Stimulated activated naive B cell treated with anti-CD40 and anti-IgM and Interleukin-4, amounts not matched to agents 10 μg/mL and 1 μg/mL and 100 μg/mL, for 72 hours (primary cell): Measurements from ENCODE around the gene LY6G6D.
A peak's percentile ranks its signal among the peaks of the same experiment; 100 is the strongest.

ENCODE experiments used
- ATAC-seq, 2 donors: fragments of 150-1000 bp; cut with Tn5 transposase; replicated peaks; 2 replicates each; pipeline ENCODE4 v1.10.0; 2021; ENCODE audit warnings: moderate library complexity in 1 of 2
- DNase-seq: peaks from one replicate; pipeline ENCODE4 v3.0.0; 2021
- H3K27ac Mint-ChIP-seq: one replicate; pipeline ENCODE4 v1.8.0; 2022; ENCODE audit warnings: mild to moderate bottlenecking, mixed read lengths
- H3K27me3 Mint-ChIP-seq, 2 donors: one replicate each; pipeline ENCODE4 v1.8.0; 2022; ENCODE audit warnings: mixed read lengths in 2 of 2
- H3K36me3 Mint-ChIP-seq, 2 donors: one replicate each; pipeline ENCODE4 v1.8.0; 2022; ENCODE audit warnings: mixed read lengths in 2 of 2, mild to moderate bottlenecking in 1 of 2
- H3K4me1 Mint-ChIP-seq, 2 donors: one replicate each; pipeline ENCODE4 v1.8.0; 2022; ENCODE audit warnings: mixed read lengths in 2 of 2, mild to moderate bottlenecking in 1 of 2
- H3K4me3 Mint-ChIP-seq, 2 donors: one replicate each; pipeline ENCODE4 v1.8.0; 2022; ENCODE audit warnings: mild to moderate bottlenecking in 2 of 2, mixed read lengths in 2 of 2, moderate library complexity in 1 of 2
- H3K9me3 Mint-ChIP-seq, 2 donors: one replicate each; pipeline ENCODE4 v1.8.0; 2022; ENCODE audit warnings: mixed read lengths in 2 of 2, mild to moderate bottlenecking in 1 of 2

LY6G6D gene

DNA sequence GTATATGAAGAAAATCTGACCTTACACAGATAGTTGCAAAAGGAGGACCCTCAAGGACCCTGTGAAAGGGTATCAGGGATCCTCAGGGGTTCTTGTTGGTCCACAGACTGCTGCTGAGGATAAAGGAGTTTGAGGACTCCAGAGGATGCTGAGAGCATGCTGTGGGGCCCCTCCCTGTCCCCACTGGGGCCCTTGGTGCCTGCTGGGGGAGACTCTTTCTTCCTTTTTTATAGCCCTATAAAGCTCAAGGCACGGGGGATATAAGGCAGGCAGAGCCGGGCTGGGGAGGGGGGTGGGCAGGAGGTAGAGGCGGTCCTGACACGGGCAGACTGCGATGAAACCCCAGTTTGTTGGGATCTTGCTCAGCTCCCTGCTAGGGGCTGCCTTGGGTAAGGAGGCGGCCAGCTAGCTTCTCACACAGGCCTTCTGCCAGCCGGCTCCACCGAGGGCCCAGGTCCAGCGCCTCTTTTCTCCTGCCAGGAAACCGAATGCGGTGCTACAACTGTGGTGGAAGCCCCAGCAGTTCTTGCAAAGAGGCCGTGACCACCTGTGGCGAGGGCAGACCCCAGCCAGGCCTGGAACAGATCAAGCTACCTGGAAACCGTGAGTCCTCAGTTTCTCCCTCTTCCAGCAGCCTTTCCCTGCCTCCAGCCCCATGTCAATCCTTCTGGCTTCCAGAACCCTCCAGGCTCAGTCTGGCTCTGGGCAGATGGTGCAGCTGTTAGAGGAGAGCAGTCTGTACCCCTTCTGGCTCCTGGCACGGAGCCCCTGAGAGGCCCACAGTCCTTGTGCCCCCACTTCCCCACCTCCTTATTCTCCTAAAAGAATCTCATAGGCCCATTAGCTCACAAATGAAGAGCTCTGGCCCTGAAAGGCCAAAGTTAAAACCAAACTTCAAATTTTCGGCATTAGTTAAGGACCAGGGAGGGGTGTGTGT lies at the start of gene LY6G6D:
Gene LY6G6D (plus strand): TSS at position 327 of the 937 bp plus-strand sequence. CDS start 8 bp downstream, at position 335.
- Mint-ChIP-seq H3K4me1 (peaks cover 9 to 18% of the 10 kb centered on the region in 2 donors), H3K36me3 (no peaks in the 10 kb centered on the region), H3K9me3 (no peaks in the 10 kb centered on the region), H3K27me3 (no peaks in the 10 kb centered on the region), H3K4me3 (no peak within 1 kb of the TSS), H3K27ac (no peak within 1 kb of the TSS)
- no peak for ATAC-seq
- DNase-seq, result no peak

DNA sequence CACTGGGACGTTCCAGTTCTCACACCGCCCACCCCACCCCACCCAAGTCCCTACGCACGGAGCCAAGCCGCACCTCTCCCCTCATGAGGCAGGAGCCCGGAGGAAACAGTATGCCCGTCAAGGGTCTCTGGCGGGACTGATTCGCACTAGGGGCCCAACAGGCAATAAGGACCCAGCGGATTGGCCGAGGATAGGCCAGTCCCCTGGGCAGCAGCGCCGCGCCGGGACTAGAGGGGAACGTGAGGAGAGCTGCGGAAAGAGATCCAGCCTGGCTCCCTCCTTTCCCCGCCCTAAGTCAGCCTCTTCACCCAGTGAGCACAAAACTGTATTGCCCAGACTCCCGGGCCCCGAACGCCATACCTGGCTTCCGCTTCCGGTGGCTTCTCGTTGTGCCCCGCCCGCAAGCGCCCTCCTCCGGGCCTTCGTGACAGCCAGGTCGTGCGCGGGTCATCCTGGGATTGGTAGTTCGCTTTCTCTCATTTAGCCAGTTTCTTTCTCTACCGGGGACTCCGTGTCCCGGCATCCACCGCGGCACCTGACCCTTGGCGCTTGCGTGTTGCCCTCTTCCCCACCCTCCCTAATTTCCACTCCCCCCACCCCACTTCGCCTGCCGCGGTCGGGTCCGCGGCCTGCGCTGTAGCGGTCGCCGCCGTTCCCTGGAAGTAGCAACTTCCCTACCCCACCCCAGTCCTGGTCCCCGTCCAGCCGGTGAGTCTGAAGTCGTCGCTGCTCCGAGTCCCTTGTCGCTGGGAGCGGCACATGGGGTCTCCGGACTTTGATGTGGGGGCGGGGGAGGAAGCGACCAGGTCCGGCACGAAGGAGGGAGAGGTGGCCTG lies 49.4 kb upstream of the LY6G6D start, which contains the start of gene CSNK2B:
Gene CSNK2B (plus strand): TSS at position 580 of the 836 bp plus-strand sequence. CDS start 752 bp downstream, outside the sequence.
- ATAC-seq, result peak; percentile 81 to 83
- peaks cover 45 to 77% of the 10 kb centered on the region in 2 donors for H3K4me1 Mint-ChIP-seq
- H3K36me3 Mint-ChIP-seq, result peaks cover 54 to 75% of the 10 kb centered on the region in 2 donors
- no peaks in the 10 kb centered on the region for H3K27me3 Mint-ChIP-seq
- no peaks in the 10 kb centered on the region for H3K9me3 Mint-ChIP-seq
- H3K27ac Mint-ChIP-seq, result peak within 1 kb of the TSS; percentile 99
- peak; percentile 98 for DNase-seq
- peak within 1 kb of the TSS; percentile 98 for H3K4me3 Mint-ChIP-seq

- DNase-seq (no peak), ATAC-seq (no peak)
- Mint-ChIP-seq H3K4me3 (peak overlapping the region; percentile 98), H3K27ac (peak overlapping the region; percentile 99), H3K27me3 (no peaks in the 10 kb centered on the region), H3K4me1 (peaks cover 39 to 70% of the 10 kb centered on the region in 2 donors), H3K36me3 (peaks cover 56 to 76% of the 10 kb centered on the region in 2 donors), H3K9me3 (no peaks in the 10 kb centered on the region)
Measured at GRCh38 chr6:31666337-31666965, 48.7 kb upstream of the LY6G6D start.

DNA sequence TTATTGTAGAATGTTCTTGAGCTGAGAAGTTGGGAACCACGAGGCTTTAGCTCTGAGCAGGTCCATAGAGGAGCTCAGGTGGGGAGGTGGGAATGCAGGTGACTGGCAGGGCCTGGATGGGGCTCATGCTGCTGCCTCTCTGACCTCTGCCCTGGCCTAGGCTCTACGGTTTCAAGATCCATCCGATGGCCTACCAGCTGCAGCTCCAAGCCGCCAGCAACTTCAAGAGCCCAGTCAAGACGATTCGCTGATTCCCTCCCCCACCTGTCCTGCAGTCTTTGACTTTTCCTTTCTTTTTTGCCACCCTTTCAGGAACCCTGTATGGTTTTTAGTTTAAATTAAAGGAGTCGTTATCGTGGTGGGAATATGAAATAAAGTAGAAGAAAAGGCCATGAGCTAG lies 45.5 kb upstream of the LY6G6D start, which contains the start of gene LY6G5B:
Gene LY6G5B (plus strand): TSS at position 301 of the 400 bp plus-strand sequence. CDS start 975 bp downstream, outside the sequence.
- Mint-ChIP-seq H3K27me3 (no peaks in the 10 kb centered on the region), H3K4me1 (peaks cover 19 to 38% of the 10 kb centered on the region in 2 donors), H3K27ac (peak within 1 kb of the TSS; percentile 14), H3K4me3 (no peak within 1 kb of the TSS), H3K36me3 (peaks cover 51 to 69% of the 10 kb centered on the region in 2 donors), H3K9me3 (no peaks in the 10 kb centered on the region)
- DNase-seq (no peak), ATAC-seq (no peak)

GRCh38 chr6:31676322-31676903 lies 38.7 kb upstream of the LY6G6D start:
- ATAC-seq (peak; percentile 52 to 58), DNase-seq (no peak)
- Mint-ChIP-seq H3K36me3 (peaks cover 14 to 23% of the 10 kb centered on the region in 2 donors), H3K27me3 (no peaks in the 10 kb centered on the region), H3K4me3 (peak overlapping the region in 1 of 2 donors; percentile 30), H3K4me1 (peaks cover 20 to 22% of the 10 kb centered on the region in 2 donors), H3K9me3 (no peaks in the 10 kb centered on the region), H3K27ac (peak overlapping the region; percentile 81)

DNA sequence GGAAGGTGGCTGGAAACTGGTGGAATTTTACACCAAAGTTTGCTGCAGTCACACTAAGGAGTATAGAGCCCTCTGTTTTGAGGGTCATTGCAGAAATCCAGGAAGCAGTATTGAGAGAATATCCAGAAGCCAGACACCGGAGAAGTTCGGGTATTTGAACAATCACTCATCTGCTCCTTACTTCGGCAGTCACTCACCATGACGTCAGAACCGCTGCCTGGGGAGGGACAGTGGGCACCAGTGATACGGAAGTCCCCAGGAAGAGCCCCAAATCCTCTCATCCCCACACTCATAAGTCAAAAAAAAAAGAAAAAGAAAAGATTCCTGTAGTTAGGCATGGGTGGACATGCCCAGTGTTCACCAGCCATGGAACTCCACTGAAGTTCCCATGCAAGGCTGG lies 38.2 kb upstream of the LY6G6D start:
- no peak overlapping the region for H3K27ac Mint-ChIP-seq
- peaks cover 9 to 21% of the 10 kb centered on the region in 2 donors for H3K36me3 Mint-ChIP-seq
- H3K27me3 Mint-ChIP-seq, result no peaks in the 10 kb centered on the region
- no peaks in the 10 kb centered on the region for H3K9me3 Mint-ChIP-seq
- H3K4me1 Mint-ChIP-seq, result peaks cover 22 to 26% of the 10 kb centered on the region in 2 donors
- no peak overlapping the region for H3K4me3 Mint-ChIP-seq
- no peak for DNase-seq
- no peak for ATAC-seq

DNA sequence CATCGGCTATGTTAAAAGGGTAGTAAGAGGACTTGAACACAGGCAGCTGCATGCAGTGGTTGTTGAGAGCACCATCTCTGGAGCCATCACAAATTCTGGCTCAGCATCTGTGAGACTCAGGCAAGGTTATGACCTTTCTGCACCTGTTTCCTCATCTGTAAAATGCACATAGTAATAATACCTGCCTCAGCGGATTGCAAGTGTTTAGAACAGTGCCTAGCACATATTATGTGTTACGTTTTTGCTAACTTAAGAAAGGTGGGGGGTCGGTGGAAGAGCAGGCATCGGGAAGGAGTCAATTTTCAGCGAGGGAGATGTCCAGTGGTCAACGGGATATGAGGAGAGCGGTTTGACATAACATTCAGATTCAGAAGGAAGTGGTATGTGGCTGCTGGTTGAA lies 37.2 kb upstream of the LY6G6D start:
- no peaks in the 10 kb centered on the region for H3K9me3 Mint-ChIP-seq
- H3K4me3 Mint-ChIP-seq, result no peak overlapping the region
- H3K27me3 Mint-ChIP-seq, result no peaks in the 10 kb centered on the region
- peaks cover 5 to 10% of the 10 kb centered on the region in 2 donors for H3K36me3 Mint-ChIP-seq
- DNase-seq, result no peak
- H3K27ac Mint-ChIP-seq, result no peak overlapping the region
- no peak for ATAC-seq
- H3K4me1 Mint-ChIP-seq, result peaks cover 22 to 27% of the 10 kb centered on the region in 2 donors

DNA sequence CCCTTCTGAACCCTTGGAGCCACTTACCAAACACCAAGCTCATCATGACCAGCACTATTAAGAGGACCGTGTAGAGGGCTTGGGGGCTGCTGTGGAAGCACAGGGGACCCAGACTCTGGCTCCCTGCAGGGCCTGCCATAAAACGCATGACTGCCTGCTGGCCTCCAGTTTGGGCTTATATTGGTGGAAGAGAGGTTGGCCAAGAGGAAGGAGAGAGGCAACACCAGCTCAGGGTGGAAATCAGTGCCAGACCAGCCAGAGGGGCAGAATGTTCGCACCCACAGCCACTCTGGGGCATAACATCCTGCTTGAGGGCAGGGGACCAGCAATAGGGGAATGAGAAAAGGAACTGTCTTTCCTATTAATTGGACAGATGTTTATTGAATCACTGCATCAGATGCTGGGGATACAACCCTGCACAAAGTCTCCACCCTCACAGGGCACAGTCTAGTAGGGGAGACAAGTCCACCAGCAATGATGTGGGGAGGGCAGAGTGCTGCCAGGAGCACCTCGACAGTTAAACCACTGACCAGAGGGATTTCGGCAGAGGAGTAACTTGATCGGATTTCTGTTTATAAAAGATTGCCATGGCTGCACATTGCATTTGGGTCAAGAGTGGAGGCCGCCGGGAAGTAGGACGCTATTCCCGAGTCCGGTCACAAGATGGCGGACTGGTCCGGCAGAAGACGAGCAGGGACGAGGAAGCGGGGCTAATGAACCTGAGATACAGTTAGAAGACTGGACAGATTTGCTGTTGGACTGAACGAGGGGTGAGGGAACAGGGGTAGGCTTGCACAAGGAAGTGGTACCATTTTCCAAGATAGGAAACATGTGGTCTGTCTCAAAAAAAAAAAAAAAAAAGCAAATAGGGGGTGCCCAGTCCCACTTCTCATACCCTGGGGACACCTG lies 34.7 kb upstream of the LY6G6D start, which contains the start of gene LY6G5C:
Gene LY6G5C (minus strand): TSS at position 842 of the 909 bp plus-strand sequence. CDS start 694 bp downstream, at position 148.
- H3K27me3 Mint-ChIP-seq, result no peaks in the 10 kb centered on the region
- H3K27ac Mint-ChIP-seq, result peak within 1 kb of the TSS; percentile 75
- no peaks in the 10 kb centered on the region for H3K9me3 Mint-ChIP-seq
- peak; percentile 55 for DNase-seq
- peak; percentile 65 to 73 for ATAC-seq
- peaks cover 26 to 32% of the 10 kb centered on the region in 2 donors for H3K4me1 Mint-ChIP-seq
- H3K36me3 Mint-ChIP-seq, result peaks cover 12 to 13% of the 10 kb centered on the region in 2 donors
- H3K4me3 Mint-ChIP-seq, result peak within 1 kb of the TSS; percentile 74 to 83

DNA sequence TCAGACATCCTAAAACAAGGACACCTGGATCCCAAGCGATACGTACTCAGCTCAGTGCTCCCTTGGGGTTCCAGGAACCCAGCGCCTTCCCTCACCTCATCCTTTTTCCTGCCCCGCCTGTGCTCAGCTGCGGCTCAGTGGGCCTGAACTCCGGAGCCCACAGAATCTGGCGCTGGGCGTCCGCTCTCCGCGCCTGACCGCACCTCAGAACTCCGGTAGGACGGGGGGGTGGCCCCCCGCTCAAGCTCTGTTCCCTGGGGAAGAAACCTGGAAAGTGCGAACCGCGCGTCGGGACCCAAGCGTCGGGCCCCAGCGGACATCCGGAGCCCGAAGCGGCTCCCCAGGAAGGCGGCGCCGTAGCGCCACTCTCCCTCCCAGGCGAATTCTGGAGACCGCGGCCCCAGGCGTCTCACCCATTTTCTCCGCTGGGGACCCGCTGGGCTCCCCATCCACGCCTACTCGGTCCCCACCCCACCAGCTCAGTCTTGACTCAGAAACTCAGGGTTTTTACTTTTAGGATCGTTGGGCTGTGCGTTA lies 33.9 kb upstream of the LY6G6D start:
- Mint-ChIP-seq H3K9me3 (no peaks in the 10 kb centered on the region), H3K27ac (peak overlapping the region; percentile 43), H3K4me3 (peak overlapping the region; percentile 74 to 83), H3K36me3 (peaks cover 18 to 19% of the 10 kb centered on the region in 2 donors), H3K27me3 (no peaks in the 10 kb centered on the region), H3K4me1 (peaks cover 25 to 30% of the 10 kb centered on the region in 2 donors)
- peak; percentile 41 to 63 for ATAC-seq
- DNase-seq, result no peak

DNA sequence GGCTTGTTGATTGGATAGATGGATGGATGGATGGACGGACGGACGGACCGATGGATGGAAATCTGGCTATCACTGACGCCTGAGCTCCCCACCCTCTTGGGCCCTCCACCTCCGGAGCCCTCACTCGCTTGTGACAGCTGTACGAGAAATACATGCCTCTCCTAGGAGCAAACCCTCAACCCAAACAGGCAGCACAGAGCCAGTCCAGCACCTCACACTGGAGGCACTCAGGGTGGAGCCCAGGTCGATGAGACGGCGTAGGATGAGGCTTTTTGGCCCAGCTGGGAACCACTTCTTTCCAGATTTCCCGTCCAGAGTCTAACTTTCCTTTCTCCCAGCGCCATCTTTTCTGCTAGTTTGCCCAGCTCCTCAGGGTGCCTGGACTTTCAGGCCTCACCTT lies 31.6 kb upstream of the LY6G6D start:
- DNase-seq (no peak), ATAC-seq (no peak)
- H3K4me3 Mint-ChIP-seq, result no peak overlapping the region
- no peaks in the 10 kb centered on the region for H3K27me3 Mint-ChIP-seq
- peak overlapping the region; percentile 47 for H3K27ac Mint-ChIP-seq
- H3K36me3 Mint-ChIP-seq, result peaks cover 32 to 35% of the 10 kb centered on the region in 2 donors
- H3K4me1 Mint-ChIP-seq, result peaks cover 18 to 21% of the 10 kb centered on the region in 2 donors
- H3K9me3 Mint-ChIP-seq, result no peaks in the 10 kb centered on the region

GRCh38 chr6:31686483-31686882 lies 28.7 kb upstream of the LY6G6D start:
- no peak for DNase-seq
- no peak for ATAC-seq
- H3K27ac Mint-ChIP-seq, result no peak overlapping the region
- no peaks in the 10 kb centered on the region for H3K9me3 Mint-ChIP-seq
- H3K36me3 Mint-ChIP-seq, result peaks cover 53 to 59% of the 10 kb centered on the region in 2 donors
- no peak overlapping the region for H3K4me3 Mint-ChIP-seq
- no peaks in the 10 kb centered on the region for H3K27me3 Mint-ChIP-seq
- peaks cover 24 to 32% of the 10 kb centered on the region in 2 donors for H3K4me1 Mint-ChIP-seq

- Mint-ChIP-seq H3K27ac (peak overlapping the region; percentile 65), H3K4me1 (peaks cover 22 to 29% of the 10 kb centered on the region in 2 donors), H3K27me3 (no peaks in the 10 kb centered on the region), H3K36me3 (peaks cover 53 to 63% of the 10 kb centered on the region in 2 donors), H3K4me3 (no peak overlapping the region), H3K9me3 (no peaks in the 10 kb centered on the region)
- ATAC-seq, result no peak
- no peak for DNase-seq
Measured at GRCh38 chr6:31687321-31687720, 27.8 kb upstream of the LY6G6D start.
